Endothelial cell of umbilical vein (primary cell): ENCODE data around the gene SPINK9. TPM values are rescaled to one million over a fixed set of nuclear protein-coding genes. Genes with fewer than 3 reads are reported as not detected.

Experiments
- BruUV-seq: library from RNA; stranded (reverse); fragments of 400-500 nt; replicated peaks from 2 replicates; lab custom pipeline; 2021; lab: Mats Ljungman, UMichigan
- CTCF ChIA-PET: fragments of 300-600, 350-600 bp; sonication (Branson Sonifier 250); formaldehyde crosslinking; loops from one replicate; lab custom pipeline; 2021; ENCODE audit warnings: antibody characterized with exemption, inconsistent platforms; lab: Charles Lee
- POLR2A ChIA-PET: fragments of 300-600, 350-600 bp; sonication (Branson Sonifier 250); formaldehyde crosslinking; loops from one replicate; lab custom pipeline; 2021; ENCODE audit warnings: antibody characterized with exemption, inconsistent platforms; lab: Charles Lee
- DNase-seq: peaks from one replicate; pipeline ENCODE4 v3.0.0-alpha.2; 2011; ENCODE audit warnings: low read depth, low spot score
- FAIRE-seq: peaks from 2 replicates; lab custom pipeline; 2011; peaks lifted over from hg19 to GRCh38; lab: Jason Lieb, UNC
- H2AFZ ChIP-seq: 2 replicates; pipeline ENCODE4 v1.6.0; 2012; ENCODE audit warnings: low read depth, low read length, control low read depth, inconsistent platforms
- H3K27ac ChIP-seq: 2 replicates; pipeline ENCODE4 v1.5.1; 2011; ENCODE audit warnings: low read depth, mild to moderate bottlenecking, control low read depth, low read length, moderate library complexity; ENCODE audit not compliant: insufficient read depth
- H3K27me3 ChIP-seq, 2 experiments: 2 replicates each; pipeline versions ENCODE4 v1.6.0 to v1.6.1; 2011; ENCODE audit warnings: low read length in 2 of 2, mixed read lengths in 1 of 2; ENCODE audit not compliant: control insufficient read depth in 2 of 2, insufficient read depth in 2 of 2
- H3K36me3 ChIP-seq, 2 experiments: 2 replicates in 1 of 2; 3 replicates in 1 of 2; pipeline ENCODE4 v1.5.1; 2011; ENCODE audit warnings: low read length in 2 of 2, mild to moderate bottlenecking in 1 of 2, moderate library complexity in 1 of 2; ENCODE audit not compliant: control insufficient read depth in 2 of 2, insufficient read depth in 2 of 2; ENCODE audit errors: extremely low read depth in 1 of 2
- H3K4me1 ChIP-seq: 3 replicates; pipeline ENCODE4 v1.5.1; 2011; ENCODE audit warnings: mild to moderate bottlenecking, low read length; ENCODE audit not compliant: control insufficient read depth, insufficient read depth; ENCODE audit errors: extremely low read depth
- H3K4me2 ChIP-seq: 2 replicates; pipeline ENCODE4 v1.6.1; 2011; ENCODE audit warnings: low read length, control low read depth, mixed read lengths; ENCODE audit not compliant: insufficient read depth
- H3K4me3 ChIP-seq, 3 experiments: fragments of 200-600 bp in 1 of 3; sonication (generic), shearing (Covaris generic) in 1 of 3; replicated peaks in 1 of 3; 2 replicates each; pipeline ENCODE4 v1.5.1; 2011 to 2016; ENCODE audit warnings: control low read depth in 3 of 3, low read length in 3 of 3, mild to moderate bottlenecking in 2 of 3, inconsistent platforms in 1 of 3, low read depth in 1 of 3, moderate library complexity in 1 of 3; ENCODE audit not compliant: insufficient read depth in 1 of 3
- H3K79me2 ChIP-seq: 2 replicates; pipeline ENCODE4 v1.6.0; 2012; ENCODE audit warnings: low read length, inconsistent platforms; ENCODE audit not compliant: control insufficient read depth, insufficient read depth
- H3K9ac ChIP-seq: replicated peaks from 2 replicates; pipeline ENCODE3; 2011; ENCODE audit warnings: low read length, control low read depth; ENCODE audit not compliant: insufficient read depth; ENCODE audit errors: extremely low read depth
- H3K9me1 ChIP-seq: replicated peaks from 3 replicates; pipeline ENCODE4 v1.6.0; 2011; ENCODE audit warnings: mild to moderate bottlenecking, low read length; ENCODE audit not compliant: control insufficient read depth, insufficient read depth; ENCODE audit errors: extremely low read depth
- H3K9me3 ChIP-seq: replicated peaks from 2 replicates; pipeline ENCODE4 v1.5.1; 2012; ENCODE audit warnings: low read length, inconsistent platforms; ENCODE audit not compliant: control insufficient read depth, insufficient read depth
- H4K20me1 ChIP-seq: replicated peaks from 2 replicates; pipeline ENCODE3; 2011; ENCODE audit warnings: mild to moderate bottlenecking, low read length; ENCODE audit not compliant: control insufficient read depth, insufficient read depth; ENCODE audit errors: extremely low read depth
- CTCF ChIP-seq, 2 donors: IDR thresholded peaks; 1 replicate in 1 of 2; 2 replicates in 1 of 2; pipeline ENCODE4 v1.5.1; 2011; ENCODE audit warnings: low read length in 2 of 2, mild to moderate bottlenecking in 2 of 2, moderate library complexity in 2 of 2, control low read depth in 1 of 2, inconsistent platforms in 1 of 2, low read depth in 1 of 2; ENCODE audit not compliant: insufficient read depth in 1 of 2; ENCODE audit errors: extremely low read depth in 1 of 2
- EZH2 ChIP-seq: IDR thresholded peaks from 2 replicates; pipeline ENCODE4 v1.6.1; 2012; ENCODE audit warnings: borderline replicate concordance, low read depth, mild to moderate bottlenecking, moderate library complexity, low read length, inconsistent platforms; ENCODE audit not compliant: severe bottlenecking
- FOS ChIP-seq: IDR thresholded peaks from 2 replicates; pipeline ENCODE4 v1.6.1; 2011; ENCODE audit warnings: mild to moderate bottlenecking, low read length, moderate library complexity, borderline replicate concordance; ENCODE audit not compliant: insufficient read depth
- GATA2 ChIP-seq: IDR thresholded peaks from 2 replicates; pipeline ENCODE4 v1.7.0; 2011; ENCODE audit warnings: low read depth, mild to moderate bottlenecking, moderate library complexity, mixed read lengths, low read length; ENCODE audit not compliant: insufficient read length, insufficient read depth
- JUN ChIP-seq: IDR thresholded peaks from 2 replicates; pipeline ENCODE4 v1.6.1; 2011; ENCODE audit warnings: borderline replicate concordance, low read depth; ENCODE audit not compliant: insufficient read length, insufficient read depth
- MYC ChIP-seq: IDR thresholded peaks from one replicate; pipeline ENCODE4 v1.6.1; 2011; ENCODE audit warnings: mild to moderate bottlenecking, low read depth, low read length
- POLR2A ChIP-seq: IDR thresholded peaks from 2 replicates; pipeline ENCODE4 v1.6.1; 2012; ENCODE audit warnings: low read depth, mild to moderate bottlenecking, control low read depth, low read length
- POLR2AphosphoS5 ChIP-seq: IDR thresholded peaks from 2 replicates; pipeline ENCODE4 v1.6.1; 2012; ENCODE audit warnings: low read depth, mild to moderate bottlenecking, control low read depth, low read length, moderate library complexity; ENCODE audit not compliant: insufficient read depth
- dilution Hi-C: fragments of 300-500 bp; cut with MboI; formaldehyde crosslinking; loops from one replicate; pipeline ENCODE4 v1.15.0; 2019; ENCODE audit warnings: low sequenced_read_pairs; ENCODE audit not compliant: extremely low pct_ligation_motif_present
- intact Hi-C: fragments of 100-400 bp; cut with micrococcal nuclease; formaldehyde crosslinking; loops from one replicate; pipeline ENCODE4 v1.10.0; 2022
- polyA plus RNA-seq, 4 experiments: library from polyadenylated mRNA; depleted of rRNA in 3 of 4; stranded (reverse) in 3 of 4; unstranded in 1 of 4; fragments of >200 nt; gene quantifications; 2 replicates each; pipeline versions ENCODE4 v1.2.1 to v1.2.3, GENCODE V29; 2011 to 2012; ENCODE audit warnings: missing spikeins in 1 of 4
- total RNA-seq: library from RNA; stranded (reverse); gene quantifications from 2 replicates; pipeline ENCODE4 v1.2.3, GENCODE V29; 2021
- TF ChIP-seq, protein P1 (sequence below): IDR thresholded peaks from 2 replicates; pipeline ENCODE4 v1.6.1; 2011; ENCODE audit not compliant: insufficient read depth, insufficient read length

SPINK9 gene
- total and polyA plus RNA-seq, 2 donors (not counting 3 experiments of a cell fraction or from before 2014, with no cell fraction given): not detected

DNA sequence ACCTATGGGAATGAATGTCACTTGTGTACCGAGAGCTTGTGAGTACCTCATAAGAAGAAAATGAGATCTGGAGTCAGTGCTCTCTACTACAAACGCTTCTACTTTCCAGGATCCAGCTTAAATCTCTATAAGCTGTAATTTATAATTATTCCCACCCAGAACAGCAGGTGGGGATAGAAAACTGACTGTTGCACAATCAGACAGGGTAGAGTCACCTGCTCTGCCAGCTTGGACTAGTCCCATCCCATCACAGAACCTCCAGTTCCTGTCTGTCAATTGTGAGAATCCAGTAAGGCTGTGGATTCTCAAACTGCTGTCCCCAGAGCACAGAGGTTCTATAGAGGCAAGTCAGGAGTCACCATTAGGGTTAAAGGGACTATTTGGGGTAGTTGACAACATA, 21.2 kb upstream of the SPINK9 start:
- DNase-seq (no peak), FAIRE-seq (no peak)
- Histone ChIP-seq H3K9me1 (no peaks in the 10 kb centered on the region), H3K27me3 (no peaks in the 10 kb centered on the region), H3K4me3 (no peak overlapping the region), H3K4me1 (no peaks in the 10 kb centered on the region), H4K20me1 (no peaks in the 10 kb centered on the region), H3K9ac (no peak overlapping the region), H3K36me3 (no peaks in the 10 kb centered on the region), H3K79me2 (no peaks in the 10 kb centered on the region), H3K4me2 (no peak overlapping the region), H3K9me3 (no peaks in the 10 kb centered on the region), H3K27ac (no peak overlapping the region), H2AFZ (no peak overlapping the region)
- CTCF ChIA-PET: interaction anchor here (1.0 to 2.2 kb wide), 3 partner anchors 23 to 372 kb away, joined by 3 to 9 read pairs (median 8); no protein-coding TSS in a partner anchor
- TF ChIP-seq CTCF (IDR thresholded peaks at IDR 0.05; ENCODE audit: extremely low read depth in 1 of 2, insufficient read depth in 1 of 2, low read depth in 1 of 2, low read length in 2 of 2) (no peak), GATA2 (no peak), EZH2 (no peak), MYC (no peak), POLR2A (no peak), POLR2AphosphoS5 (no peak), FOS (no peak), JUN (no peak)
- TF ChIP-seq, protein P1, sequence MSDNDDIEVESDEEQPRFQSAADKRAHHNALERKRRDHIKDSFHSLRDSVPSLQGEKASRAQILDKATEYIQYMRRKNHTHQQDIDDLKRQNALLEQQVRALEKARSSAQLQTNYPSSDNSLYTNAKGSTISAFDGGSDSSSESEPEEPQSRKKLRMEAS: no peak
- BruUV-seq: no TSS peak
- dilution Hi-C loops (no loop called here), intact Hi-C loops (no loop called here)
- POLR2A ChIA-PET: no interaction called here
